Bronchial epithelial cell (primary cell): ENCODE results near the gene LYPD4. TPM values are rescaled to one million over a fixed set of nuclear protein-coding genes. Genes with fewer than 3 reads are reported as not detected.

Experiments
- DNase-seq: peaks from one replicate; pipeline ENCODE4 v3.0.0-alpha.2; 2010; ENCODE audit warnings: low read depth
- FAIRE-seq: peaks from 2 replicates; lab custom pipeline; 2011; peaks lifted over from hg19 to GRCh38; lab: Jason Lieb, UNC
- H3K27me3 ChIP-seq: 2 replicates; pipeline ENCODE4 v1.5.1; 2011; ENCODE audit warnings: low read length; ENCODE audit not compliant: control insufficient read depth, insufficient read depth
- H3K36me3 ChIP-seq: 2 replicates; pipeline ENCODE4 v1.5.1; 2011; ENCODE audit warnings: low read length; ENCODE audit not compliant: control insufficient read depth, insufficient read depth
- H3K4me3 ChIP-seq: 2 replicates; pipeline ENCODE4 v1.5.1; 2011; ENCODE audit warnings: mild to moderate bottlenecking, low read depth, low read length, control low read depth
- total RNA-seq: library from RNA; depleted of rRNA; stranded (reverse); fragments of >200 nt; gene quantifications from 2 replicates; pipeline ENCODE4 v1.2.1, GENCODE V29; 2014
- TF ChIP-seq, protein P1 (sequence below): IDR thresholded peaks from 2 replicates; pipeline ENCODE4 v1.5.1; 2011; ENCODE audit warnings: mild to moderate bottlenecking, moderate library complexity, low read length, control low read depth, inconsistent platforms; ENCODE audit not compliant: insufficient read depth, severe bottlenecking

LYPD4 gene
- total RNA-seq, 1 donor from 2014 or later = not detected

DNA sequence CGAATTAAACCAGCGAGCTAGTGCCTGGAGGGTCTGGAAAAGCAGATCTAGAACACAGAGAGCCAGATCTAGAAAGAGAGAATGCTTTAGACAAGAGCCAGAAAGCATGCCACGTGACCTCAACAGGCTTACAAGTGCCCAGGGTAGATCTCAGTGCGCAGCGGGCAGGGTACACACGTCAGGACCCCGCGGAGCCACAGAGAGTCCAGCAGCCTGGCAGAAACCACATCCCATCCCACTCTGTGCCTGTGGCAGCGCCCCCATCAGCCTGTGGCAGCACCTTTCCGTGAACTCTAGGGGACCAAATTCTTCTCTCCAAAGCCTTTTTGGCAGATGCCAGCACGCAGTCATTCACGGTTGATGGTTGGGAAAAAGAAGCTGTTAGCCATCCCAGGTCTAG is 44.4 kb upstream of the LYPD4 start:
- H3K4me3 ChIP-seq = no peak overlapping the region
- no peak for FAIRE-seq
- DNase-seq = no peak
- no peaks in the 10 kb centered on the region for H3K27me3 ChIP-seq
- TF ChIP-seq, protein P1, sequence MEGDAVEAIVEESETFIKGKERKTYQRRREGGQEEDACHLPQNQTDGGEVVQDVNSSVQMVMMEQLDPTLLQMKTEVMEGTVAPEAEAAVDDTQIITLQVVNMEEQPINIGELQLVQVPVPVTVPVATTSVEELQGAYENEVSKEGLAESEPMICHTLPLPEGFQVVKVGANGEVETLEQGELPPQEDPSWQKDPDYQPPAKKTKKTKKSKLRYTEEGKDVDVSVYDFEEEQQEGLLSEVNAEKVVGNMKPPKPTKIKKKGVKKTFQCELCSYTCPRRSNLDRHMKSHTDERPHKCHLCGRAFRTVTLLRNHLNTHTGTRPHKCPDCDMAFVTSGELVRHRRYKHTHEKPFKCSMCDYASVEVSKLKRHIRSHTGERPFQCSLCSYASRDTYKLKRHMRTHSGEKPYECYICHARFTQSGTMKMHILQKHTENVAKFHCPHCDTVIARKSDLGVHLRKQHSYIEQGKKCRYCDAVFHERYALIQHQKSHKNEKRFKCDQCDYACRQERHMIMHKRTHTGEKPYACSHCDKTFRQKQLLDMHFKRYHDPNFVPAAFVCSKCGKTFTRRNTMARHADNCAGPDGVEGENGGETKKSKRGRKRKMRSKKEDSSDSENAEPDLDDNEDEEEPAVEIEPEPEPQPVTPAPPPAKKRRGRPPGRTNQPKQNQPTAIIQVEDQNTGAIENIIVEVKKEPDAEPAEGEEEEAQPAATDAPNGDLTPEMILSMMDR = no peak
- peaks cover 18% of the 10 kb centered on the region for H3K36me3 ChIP-seq

DNA sequence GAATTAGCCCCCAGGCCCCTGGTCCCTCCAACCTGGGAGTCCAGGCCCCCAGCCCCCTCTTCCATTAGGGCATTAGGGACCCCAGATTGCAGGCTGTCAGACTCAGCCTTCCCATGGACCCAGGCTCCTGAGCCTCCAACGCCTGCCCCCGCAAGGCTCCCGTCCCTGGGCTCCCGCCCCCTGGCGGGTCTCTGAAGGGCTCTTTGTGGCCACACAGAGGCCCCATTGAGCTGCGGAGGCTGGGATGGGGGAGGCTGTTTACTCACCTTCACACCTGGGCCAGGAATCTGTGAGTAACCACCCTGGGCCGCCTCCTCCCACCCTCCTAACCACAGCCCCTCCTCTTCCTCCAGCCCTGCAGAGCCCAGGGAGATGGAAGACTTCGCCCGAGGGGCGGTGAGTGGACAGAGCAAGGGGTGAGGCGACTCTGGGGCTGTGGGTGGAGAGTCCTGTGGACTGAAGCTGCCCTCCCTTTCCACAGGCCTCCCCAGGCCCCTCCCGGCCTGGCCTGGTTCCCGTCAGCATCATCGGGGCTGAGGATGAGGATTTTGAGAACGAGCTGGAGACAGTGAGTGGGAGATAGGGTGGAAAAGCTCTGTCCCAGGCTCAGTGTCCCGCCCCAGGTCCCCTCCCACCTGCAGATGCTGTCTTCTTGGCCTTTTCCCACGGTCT is 43.4 kb upstream of the LYPD4 start:
- Histone ChIP-seq H3K27me3 (no peaks in the 10 kb centered on the region), H3K36me3 (peaks cover 18% of the 10 kb centered on the region), H3K4me3 (no peak overlapping the region)
- TF ChIP-seq, protein P1 = peak; percentile 80
- peak; percentile 96 for DNase-seq
- FAIRE-seq = no peak

DNA sequence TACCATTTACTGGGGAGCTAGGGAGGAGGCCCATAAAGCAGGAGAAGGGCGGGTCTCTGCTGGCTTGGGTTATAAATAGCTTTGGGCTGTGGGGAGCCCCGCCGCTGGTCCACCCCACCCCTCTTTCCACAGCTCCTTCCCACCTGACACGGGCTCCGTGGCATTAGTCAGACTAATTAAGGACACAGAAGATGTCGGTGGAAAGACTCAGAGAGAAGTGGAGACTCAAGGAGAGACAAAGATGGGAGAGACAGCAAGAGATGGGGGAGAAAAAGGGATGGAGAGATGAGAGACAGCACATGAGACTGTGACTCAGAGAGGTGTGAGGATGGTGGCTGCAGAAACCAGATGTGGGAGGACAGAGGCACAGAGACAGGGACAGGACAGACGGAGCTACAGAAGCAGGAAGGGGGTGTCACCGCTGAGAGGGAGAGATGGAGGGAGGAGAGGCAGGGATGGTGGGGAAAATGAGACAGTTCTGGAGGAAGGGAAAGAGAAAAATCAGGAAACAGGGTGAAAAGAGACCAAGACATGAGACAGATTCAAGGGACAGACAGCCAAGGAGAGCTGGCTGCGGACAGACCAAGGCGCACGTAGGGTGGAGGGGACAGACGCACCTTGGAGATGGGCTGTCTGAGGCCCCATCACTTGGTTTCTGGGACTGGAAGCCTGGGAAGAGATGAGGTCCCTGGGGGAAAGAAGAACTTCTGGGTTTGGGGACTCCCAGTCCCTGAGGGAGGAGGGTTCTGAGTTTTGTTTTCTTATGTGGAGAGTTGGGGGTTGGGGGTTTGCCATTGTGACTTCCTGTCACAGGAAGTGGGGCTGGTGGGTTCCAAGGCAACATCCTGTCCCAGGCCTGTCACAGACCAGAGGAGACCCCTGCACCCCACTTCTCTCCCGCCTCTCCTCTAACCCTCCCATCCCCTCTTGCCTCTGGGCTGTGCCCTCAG is 42.6 kb upstream of the LYPD4 start:
- TF ChIP-seq, protein P1 = no peak
- no peak overlapping the region for H3K4me3 ChIP-seq
- FAIRE-seq = no peak

DNA sequence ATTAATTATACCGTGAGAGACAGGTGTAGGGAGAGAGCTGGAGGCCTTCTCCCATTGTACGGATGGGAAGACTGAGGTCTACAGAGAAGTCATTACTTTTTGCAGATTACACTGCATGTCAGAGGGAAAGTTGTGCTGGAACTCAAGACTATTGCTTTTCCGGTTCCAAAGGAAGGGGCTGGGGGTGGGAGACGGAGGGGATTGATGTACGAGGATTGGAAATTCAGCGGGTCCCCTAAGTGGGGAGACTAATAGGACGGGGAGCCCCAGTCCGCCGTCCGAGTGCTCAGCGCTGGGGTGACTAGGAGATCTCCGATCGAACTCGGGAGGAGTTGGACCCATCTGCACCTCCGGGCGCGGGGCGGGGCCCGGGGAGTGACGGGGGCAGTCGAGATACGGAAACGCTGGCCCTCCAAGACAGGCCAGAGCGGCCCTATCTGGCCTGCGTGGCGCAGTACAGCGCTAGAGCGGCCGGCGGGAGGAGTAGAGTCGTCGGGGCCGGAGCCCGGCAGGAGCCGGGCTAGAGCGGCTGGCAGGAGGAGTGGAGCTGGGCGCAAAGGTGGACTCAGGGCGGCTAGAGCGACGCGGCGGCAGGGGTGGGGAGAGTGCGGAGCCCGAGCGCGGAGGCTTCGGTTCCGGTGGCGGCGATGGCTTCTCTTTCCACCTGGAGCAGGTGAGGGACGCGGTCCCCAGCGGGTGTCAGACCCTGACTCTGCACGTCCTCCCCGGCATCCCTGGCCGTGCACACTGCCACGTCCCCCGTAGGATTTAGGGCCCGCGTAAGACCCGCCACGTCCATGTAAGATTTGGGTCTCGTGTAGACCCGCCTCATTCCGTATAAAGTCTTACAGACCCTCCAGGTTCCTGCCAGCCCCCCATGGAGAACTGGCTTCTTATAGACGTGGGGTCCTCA is 39.6 kb upstream of the LYPD4 start:
- DNase-seq = peak; percentile 86
- FAIRE-seq = no peak
- Histone ChIP-seq H3K36me3 (peaks cover 4% of the 10 kb centered on the region), H3K4me3 (peak overlapping the region; percentile 59), H3K27me3 (no peaks in the 10 kb centered on the region)
- TF ChIP-seq, protein P1 = no peak

More for the DNA sequence above, 42.6 kb upstream of the LYPD4 start:
- DNase-seq = peak; percentile 52
- no peaks in the 10 kb centered on the region for H3K27me3 ChIP-seq
- peaks cover 13% of the 10 kb centered on the region for H3K36me3 ChIP-seq

DNA sequence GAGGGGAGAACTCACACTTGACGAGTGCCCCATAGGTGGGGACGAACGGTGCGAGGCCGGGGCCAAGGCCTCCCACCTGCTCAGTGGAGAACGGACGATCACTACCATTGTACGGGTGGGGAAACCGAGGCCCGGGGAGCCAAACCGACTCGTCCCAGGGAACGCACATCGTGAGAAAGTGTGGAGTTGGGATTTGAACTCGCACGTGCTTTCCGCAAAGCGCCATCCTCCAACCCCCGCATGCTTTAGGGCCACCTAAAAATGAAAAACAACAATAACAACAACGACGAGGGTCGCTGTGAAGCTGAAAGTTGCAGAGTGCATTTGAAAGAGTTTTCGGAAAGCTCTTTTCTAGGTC is 39.0 kb upstream of the LYPD4 start:
- Histone ChIP-seq H3K27me3 (no peaks in the 10 kb centered on the region), H3K36me3 (peaks cover 1% of the 10 kb centered on the region), H3K4me3 (peak overlapping the region; percentile 59)
- FAIRE-seq = no peak
- DNase-seq = no peak
- TF ChIP-seq, protein P1 = no peak
